Measurements from ENCODE around the gene FBXO47.

- TF ChIP-seq CTCF (conservative IDR thresholded peaks at IDR 0.05; ENCODE audit: low read depth, low read length): no peak
- no peak for TF ChIP-seq EZH2 (IDR thresholded peaks at IDR 0.05; ENCODE audit: borderline replicate concordance, low read depth, low read length, poor library complexity, severe bottlenecking)
Observed at GRCh38 chr17:38904892-38905291, 62.3 kb downstream of the FBXO47 start.

Data from A673 (cell line).